Osteoblast (primary cell): ENCODE measurements around the gene SPAG16. TPM values are rescaled to one million over a fixed set of nuclear protein-coding genes. Genes with fewer than 3 reads are reported as not detected.

Source experiments
- DNase-seq: peaks from one replicate; pipeline ENCODE4 v3.0.0; 2011; ENCODE audit warnings: low spot score, mixed read lengths; ENCODE audit not compliant: insufficient read length; ENCODE audit errors: missing footprints
- H2AFZ ChIP-seq: 2 replicates; pipeline ENCODE4 v1.6.0; 2011; ENCODE audit warnings: mild to moderate bottlenecking, low read length
- H3K27ac ChIP-seq: 2 replicates; pipeline ENCODE4 v1.5.1; 2011; ENCODE audit warnings: mild to moderate bottlenecking, low read depth, low read length, moderate library complexity
- H3K27me3 ChIP-seq: 2 replicates; pipeline ENCODE4 v1.6.0; 2012; ENCODE audit warnings: mild to moderate bottlenecking, control low read depth, inconsistent platforms, low read length, moderate library complexity; ENCODE audit not compliant: insufficient read depth
- H3K36me3 ChIP-seq: 2 replicates; pipeline ENCODE4 v1.5.1; 2011; ENCODE audit warnings: mild to moderate bottlenecking, low read length, control low read depth, moderate library complexity; ENCODE audit not compliant: insufficient read depth
- H3K4me1 ChIP-seq: 2 replicates; pipeline ENCODE4 v1.5.1; 2011; ENCODE audit warnings: mild to moderate bottlenecking, low read length, control low read depth, moderate library complexity; ENCODE audit not compliant: insufficient read depth
- H3K4me2 ChIP-seq: 2 replicates; pipeline ENCODE4 v1.6.0; 2011; ENCODE audit warnings: mild to moderate bottlenecking, low read length; ENCODE audit not compliant: insufficient read depth
- H3K4me3 ChIP-seq: fragments of 200-600 bp; sonication (generic); 3 replicates; pipeline ENCODE4 v1.5.1; 2012; ENCODE audit warnings: mild to moderate bottlenecking, low read length, inconsistent platforms; ENCODE audit not compliant: insufficient read depth
- H3K79me2 ChIP-seq: 2 replicates; pipeline ENCODE4 v1.6.0; 2012; ENCODE audit warnings: mild to moderate bottlenecking, low read length, control low read depth, inconsistent platforms; ENCODE audit not compliant: insufficient read depth
- H3K9me3 ChIP-seq: 2 replicates; pipeline ENCODE4 v1.5.1; 2011; ENCODE audit warnings: low read depth, low read length, control low read depth
- H4K20me1 ChIP-seq: 2 replicates; pipeline ENCODE4 v1.6.0; 2012; ENCODE audit warnings: mild to moderate bottlenecking, low read length, control low read depth; ENCODE audit not compliant: insufficient read depth
- CTCF ChIP-seq: IDR thresholded peaks from 2 replicates; pipeline ENCODE4 v1.5.1; 2011; ENCODE audit warnings: mild to moderate bottlenecking, low read depth, low read length, moderate library complexity; ENCODE audit errors: extremely low read depth
- total RNA-seq: library from RNA; depleted of rRNA; stranded (reverse); fragments of >200 nt; gene quantifications from 2 replicates; pipeline ENCODE4 v1.2.3, GENCODE V29; 2012

The SPAG16 gene
- total RNA-seq, 1 donor, result 47.8 TPM

DNA sequence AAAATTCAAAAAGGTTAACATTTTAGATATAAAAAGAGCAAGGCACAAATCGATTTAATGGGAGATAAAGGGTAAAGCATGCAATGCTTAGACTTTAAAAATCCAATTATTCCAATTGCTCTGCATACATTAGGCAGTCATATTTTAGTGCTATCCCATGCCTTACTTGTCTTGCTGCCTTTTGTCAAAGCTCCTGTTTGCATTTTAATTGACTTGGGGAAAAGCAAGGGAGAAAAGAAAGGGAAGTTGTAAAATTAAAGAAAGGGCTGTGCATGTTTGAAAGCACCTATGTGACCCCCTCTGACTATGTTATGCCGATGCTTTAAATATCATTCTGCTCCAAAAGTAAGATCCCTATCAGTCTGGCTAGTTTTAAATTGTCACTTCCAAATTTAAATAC is 932.9 kb downstream of the SPAG16 start:
- H4K20me1 ChIP-seq, result no peaks in the 10 kb centered on the region
- no peak overlapping the region for H3K4me3 ChIP-seq
- TF ChIP-seq CTCF, result no peak
- H3K9me3 ChIP-seq, result no peaks in the 10 kb centered on the region
- H3K27me3 ChIP-seq, result no peaks in the 10 kb centered on the region
- no peaks in the 10 kb centered on the region for H3K79me2 ChIP-seq
- no peaks in the 10 kb centered on the region for H3K36me3 ChIP-seq
- no peaks in the 10 kb centered on the region for H3K4me1 ChIP-seq
- no peak overlapping the region for H3K4me2 ChIP-seq
- no peak overlapping the region for H3K27ac ChIP-seq
- no peak overlapping the region for H2AFZ ChIP-seq
- DNase-seq, result no peak

- Histone ChIP-seq H4K20me1 (no peaks in the 10 kb centered on the region), H2AFZ (no peak overlapping the region), H3K79me2 (no peaks in the 10 kb centered on the region), H3K27ac (no peak overlapping the region), H3K4me3 (no peak overlapping the region), H3K9me3 (no peaks in the 10 kb centered on the region), H3K4me1 (no peaks in the 10 kb centered on the region), H3K36me3 (no peaks in the 10 kb centered on the region), H3K27me3 (no peaks in the 10 kb centered on the region), H3K4me2 (no peak overlapping the region)
- DNase-seq, result peak; percentile 2
- no peak for TF ChIP-seq CTCF
Measured at GRCh38 chr2:214217599-214217998, 933.3 kb downstream of the SPAG16 start.

GRCh38 chr2:214220251-214220650 is 936.0 kb downstream of the SPAG16 start:
- Histone ChIP-seq H3K79me2 (no peaks in the 10 kb centered on the region), H3K9me3 (no peaks in the 10 kb centered on the region), H3K4me1 (no peaks in the 10 kb centered on the region), H3K4me3 (no peak overlapping the region), H2AFZ (no peak overlapping the region), H3K4me2 (no peak overlapping the region), H3K36me3 (no peaks in the 10 kb centered on the region), H3K27me3 (no peaks in the 10 kb centered on the region), H3K27ac (no peak overlapping the region), H4K20me1 (no peaks in the 10 kb centered on the region)
- no peak for TF ChIP-seq CTCF
- DNase-seq, result peak; percentile 0

GRCh38 chr2:214226061-214226460 is 941.8 kb downstream of the SPAG16 start:
- H3K4me1 ChIP-seq, result no peaks in the 10 kb centered on the region
- H3K79me2 ChIP-seq, result no peaks in the 10 kb centered on the region
- no peaks in the 10 kb centered on the region for H3K27me3 ChIP-seq
- H2AFZ ChIP-seq, result no peak overlapping the region
- H4K20me1 ChIP-seq, result no peaks in the 10 kb centered on the region
- no peak for DNase-seq
- H3K9me3 ChIP-seq, result no peaks in the 10 kb centered on the region
- H3K4me2 ChIP-seq, result no peak overlapping the region
- H3K4me3 ChIP-seq, result no peak overlapping the region
- no peak overlapping the region for H3K27ac ChIP-seq
- no peaks in the 10 kb centered on the region for H3K36me3 ChIP-seq
- no peak for TF ChIP-seq CTCF
